HUES6 (cell line): ENCODE results near the gene SPAG7.

ENCODE experiments used
- H3K27ac ChIP-seq: 2 replicates; pipeline ENCODE4 v1.7.0; 2013; ENCODE audit warnings: low read depth, mild to moderate bottlenecking, low read length, inconsistent platforms
- H3K27me3 ChIP-seq: 2 replicates; pipeline ENCODE4 v1.6.1; 2013; ENCODE audit warnings: low read length; ENCODE audit not compliant: control insufficient read depth, insufficient read depth
- H3K36me3 ChIP-seq: 2 replicates; pipeline ENCODE4 v1.6.1; 2013; ENCODE audit warnings: low read length; ENCODE audit not compliant: control insufficient read depth, insufficient read depth
- H3K4me1 ChIP-seq: 2 replicates; pipeline ENCODE4 v1.6.1; 2013; ENCODE audit warnings: low read length; ENCODE audit not compliant: control insufficient read depth, insufficient read depth
- H3K4me3 ChIP-seq: 2 replicates; pipeline ENCODE4 v1.5.1; 2013; ENCODE audit warnings: low read depth, low read length
- H3K9ac ChIP-seq: one replicate; pipeline ENCODE4 v1.6.1; 2013; ENCODE audit warnings: mild to moderate bottlenecking, low read length
- H3K9me3 ChIP-seq: 2 replicates; pipeline ENCODE4 v1.6.1; 2013; ENCODE audit warnings: low read depth, low read length; ENCODE audit not compliant: control insufficient read depth, insufficient read depth

The SPAG7 gene

GRCh38 chr17:4973256-4974114, 5.9 kb upstream of the SPAG7 start:
- Histone ChIP-seq H3K9me3 (no peaks in the 10 kb centered on the region), H3K4me3 (no peak overlapping the region), H3K27ac (no peak overlapping the region), H3K4me1 (peaks cover 21% of the 10 kb centered on the region), H3K9ac (no peak overlapping the region), H3K36me3 (peaks cover 14% of the 10 kb centered on the region), H3K27me3 (peaks cover 30% of the 10 kb centered on the region)

- Histone ChIP-seq H3K4me3 (no peak overlapping the region), H3K27me3 (peaks cover 24% of the 10 kb centered on the region; the same call in 1 of the 2 replicates), H3K4me1 (peaks cover 26% of the 10 kb centered on the region), H3K9me3 (no peaks in the 10 kb centered on the region), H3K36me3 (peaks cover 8% of the 10 kb centered on the region), H3K27ac (no peak overlapping the region), H3K9ac (no peak overlapping the region)
Measured at GRCh38 chr17:4972752-4973151, 5.1 kb upstream of the SPAG7 start.

GRCh38 chr17:4972322-4972721, 4.7 kb upstream of the SPAG7 start:
- Histone ChIP-seq H3K4me3 (no peak overlapping the region), H3K9ac (no peak overlapping the region), H3K9me3 (no peaks in the 10 kb centered on the region), H3K27me3 (peaks cover 23% of the 10 kb centered on the region; the same call in 1 of the 2 replicates), H3K4me1 (peaks cover 26% of the 10 kb centered on the region), H3K36me3 (peaks cover 5% of the 10 kb centered on the region), H3K27ac (no peak overlapping the region)

GRCh38 chr17:4971826-4972225, 4.2 kb upstream of the SPAG7 start:
- Histone ChIP-seq H3K36me3 (peaks cover under 1% of the 10 kb centered on the region; the same call in 1 of the 2 replicates), H3K9ac (no peak overlapping the region)

GRCh38 chr17:4970273-4970672, 2.7 kb upstream of the SPAG7 start:
- H3K9me3 ChIP-seq = peaks cover 3% of the 10 kb centered on the region; the same call in 1 of the 2 replicates
- H3K27ac ChIP-seq = no peak overlapping the region
- no peak overlapping the region for H3K4me3 ChIP-seq
- H3K9ac ChIP-seq = peak overlapping the region; percentile 94
- H3K27me3 ChIP-seq = peaks cover 12% of the 10 kb centered on the region; the same call in 1 of the 2 replicates
- H3K4me1 ChIP-seq = peaks cover 33% of the 10 kb centered on the region
- peaks cover 7% of the 10 kb centered on the region for H3K36me3 ChIP-seq

More at GRCh38 chr17:4971826-4972225, 4.2 kb upstream of the SPAG7 start:
- no peak overlapping the region for H3K4me3 ChIP-seq
- no peaks in the 10 kb centered on the region for H3K9me3 ChIP-seq
- peaks cover 18% of the 10 kb centered on the region; the same call in 1 of the 2 replicates for H3K27me3 ChIP-seq
- peaks cover 26% of the 10 kb centered on the region for H3K4me1 ChIP-seq
- H3K27ac ChIP-seq = no peak overlapping the region

- Histone ChIP-seq H3K36me3 (peaks cover 9% of the 10 kb centered on the region), H3K4me3 (peak overlapping the region; percentile 89), H3K27me3 (peaks cover 6% of the 10 kb centered on the region; the same call in 1 of the 2 replicates), H3K27ac (no peak overlapping the region; the same call in 1 of the 2 replicates), H3K9ac (peak overlapping the region; percentile 94), H3K9me3 (peaks cover 5% of the 10 kb centered on the region; the same call in 1 of the 2 replicates), H3K4me1 (peaks cover 33% of the 10 kb centered on the region)
Measured at GRCh38 chr17:4969551-4970173, 2.0 kb upstream of the SPAG7 start.

- peaks cover 9% of the 10 kb centered on the region for H3K36me3 ChIP-seq
- peak overlapping the region; percentile 89 for H3K4me3 ChIP-seq
- peaks cover 33% of the 10 kb centered on the region for H3K4me1 ChIP-seq
- H3K9me3 ChIP-seq = peaks cover 5% of the 10 kb centered on the region; the same call in 1 of the 2 replicates
- H3K9ac ChIP-seq = peak overlapping the region; percentile 94
- peak overlapping the region; percentile 92; the same call in 1 of the 2 replicates for H3K27ac ChIP-seq
- peaks cover 1% of the 10 kb centered on the region; the same call in 1 of the 2 replicates for H3K27me3 ChIP-seq
Measured at GRCh38 chr17:4969047-4969550, 1.5 kb upstream of the SPAG7 start.

- Histone ChIP-seq H3K27me3 (no peaks in the 10 kb centered on the region), H3K4me3 (peak overlapping the region; percentile 89), H3K36me3 (peaks cover 9% of the 10 kb centered on the region), H3K27ac (peak overlapping the region; percentile 92; the same call in 1 of the 2 replicates), H3K9ac (peak overlapping the region; percentile 94), H3K9me3 (peaks cover 5% of the 10 kb centered on the region; the same call in 1 of the 2 replicates), H3K4me1 (peaks cover 33% of the 10 kb centered on the region)
Measured at GRCh38 chr17:4968486-4969046, 949 bp upstream of the SPAG7 start.

- H3K4me3 ChIP-seq = peak overlapping the region; percentile 89
- peaks cover 27% of the 10 kb centered on the region for H3K4me1 ChIP-seq
- H3K9ac ChIP-seq = peak overlapping the region; percentile 94
Measured at GRCh38 chr17:4966844-4967538, 626 bp downstream of the SPAG7 start.

GRCh38 chr17:4965311-4965986, 2.2 kb downstream of the SPAG7 start:
- H3K4me3 ChIP-seq = no peak overlapping the region
- no peaks in the 10 kb centered on the region for H3K27me3 ChIP-seq
- H3K4me1 ChIP-seq = peaks cover 32% of the 10 kb centered on the region
- H3K27ac ChIP-seq = no peak overlapping the region
- peaks cover 5% of the 10 kb centered on the region; the same call in 1 of the 2 replicates for H3K9me3 ChIP-seq
- H3K36me3 ChIP-seq = peaks cover 13% of the 10 kb centered on the region
- no peak overlapping the region for H3K9ac ChIP-seq

More at GRCh38 chr17:4966844-4967538, 626 bp downstream of the SPAG7 start:
- H3K9me3 ChIP-seq = peaks cover 5% of the 10 kb centered on the region; the same call in 1 of the 2 replicates
- H3K27ac ChIP-seq = peak overlapping the region; percentile 92
- H3K36me3 ChIP-seq = peaks cover 9% of the 10 kb centered on the region
- no peaks in the 10 kb centered on the region for H3K27me3 ChIP-seq
